ENCODE measurements around the gene PLS3. TPM values are rescaled to one million over a fixed set of nuclear protein-coding genes. Genes with fewer than 3 reads are reported as not detected.

Gene PLS3
- total and polyA plus RNA-seq, 2 donors (not counting 3 experiments of a cell fraction or from before 2014, with no cell fraction given), result 120 to 329 TPM

- H3K4me3 ChIP-seq (replicated peaks in 1 of 3; ENCODE audit: insufficient read depth in 1 of 3, low read depth in 1 of 3, low read length in 3 of 3), result no peak overlapping the region
- H3K79me2 ChIP-seq (ENCODE audit: control insufficient read depth, insufficient read depth, low read length), result peaks cover 78% of the 10 kb centered on the region
- H3K27ac ChIP-seq (ENCODE audit: insufficient read depth, low read depth, low read length), result peak overlapping the region; percentile 70
- intact Hi-C loops (cut with micrococcal nuclease) (loop anchor here (1.0 kb wide), 1 partner anchor 8 kb away; no protein-coding TSS in a partner anchor), dilution Hi-C loops (cut with MboI; ENCODE audit: extremely low pct_ligation_motif_present, low sequenced_read_pairs) (no loop called here)
- H3K9ac ChIP-seq (replicated peaks; ENCODE audit: extremely low read depth, insufficient read depth, low read length), result peak overlapping the region; percentile 17
- no peaks in the 10 kb centered on the region for H3K36me3 ChIP-seq (ENCODE audit: control insufficient read depth in 2 of 2, extremely low read depth in 1 of 2, insufficient read depth in 2 of 2, low read length in 2 of 2)
- H3K27me3 ChIP-seq (ENCODE audit: control insufficient read depth in 2 of 2, insufficient read depth in 2 of 2, low read length in 2 of 2), result no peaks in the 10 kb centered on the region
- BruUV-seq (replicated peaks), result no TSS peak
- no peaks in the 10 kb centered on the region for H3K9me1 ChIP-seq (replicated peaks; ENCODE audit: control insufficient read depth, extremely low read depth, insufficient read depth, low read length)
- ChIA-PET POLR2A (no interaction called here), CTCF (no interaction called here)
- peak; percentile 61 for DNase-seq (ENCODE audit: low read depth, low spot score)
- TF ChIP-seq EZH2 (IDR thresholded peaks at IDR 0.05; ENCODE audit: borderline replicate concordance, low read depth, low read length, severe bottlenecking) (no peak), FOS (IDR thresholded peaks at IDR 0.05; ENCODE audit: borderline replicate concordance, insufficient read depth, low read length) (peak; percentile 27)
- no peak overlapping the region for H2AFZ ChIP-seq (ENCODE audit: low read depth, low read length)
- peak; percentile 18 for FAIRE-seq
- peak overlapping the region; percentile 78 for H3K4me2 ChIP-seq (ENCODE audit: insufficient read depth, low read length)
- H3K9me3 ChIP-seq (replicated peaks; ENCODE audit: control insufficient read depth, insufficient read depth, low read length), result no peaks in the 10 kb centered on the region
- H3K4me1 ChIP-seq (ENCODE audit: control insufficient read depth, extremely low read depth, insufficient read depth, low read length), result peaks cover 29% of the 10 kb centered on the region
- H4K20me1 ChIP-seq (replicated peaks; ENCODE audit: control insufficient read depth, extremely low read depth, insufficient read depth, low read length), result no peaks in the 10 kb centered on the region
Measured at GRCh38 chrX:115584696-115585095, 23.7 kb downstream of the PLS3 start.

- ChIA-PET CTCF (no interaction called here), POLR2A (no interaction called here)
- BruUV-seq (replicated peaks), result no TSS peak
- DNase-seq (ENCODE audit: low read depth, low spot score) (no peak), FAIRE-seq (no peak)
- dilution Hi-C loops (cut with MboI; ENCODE audit: extremely low pct_ligation_motif_present, low sequenced_read_pairs) (no loop called here), intact Hi-C loops (cut with micrococcal nuclease) (no loop called here)
- H3K36me3 ChIP-seq (ENCODE audit: control insufficient read depth in 2 of 2, extremely low read depth in 1 of 2, insufficient read depth in 2 of 2, low read length in 2 of 2), result no peaks in the 10 kb centered on the region
- no peaks in the 10 kb centered on the region for H4K20me1 ChIP-seq (replicated peaks; ENCODE audit: control insufficient read depth, extremely low read depth, insufficient read depth, low read length)
- peaks cover 38% of the 10 kb centered on the region for H3K4me1 ChIP-seq (ENCODE audit: control insufficient read depth, extremely low read depth, insufficient read depth, low read length)
- no peaks in the 10 kb centered on the region for H3K27me3 ChIP-seq (ENCODE audit: control insufficient read depth in 2 of 2, insufficient read depth in 2 of 2, low read length in 2 of 2)
- no peaks in the 10 kb centered on the region for H3K9me1 ChIP-seq (replicated peaks; ENCODE audit: control insufficient read depth, extremely low read depth, insufficient read depth, low read length)
- TF ChIP-seq FOS (IDR thresholded peaks at IDR 0.05; ENCODE audit: borderline replicate concordance, insufficient read depth, low read length) (no peak), GATA2 (IDR thresholded peaks at IDR 0.05; ENCODE audit: insufficient read depth, insufficient read length, low read depth, low read length) (no peak), EZH2 (IDR thresholded peaks at IDR 0.05; ENCODE audit: borderline replicate concordance, low read depth, low read length, severe bottlenecking) (no peak), MAX (IDR thresholded peaks at IDR 0.05; ENCODE audit: insufficient read depth, insufficient read length) (no peak), MYC (IDR thresholded peaks at IDR 0.05; ENCODE audit: low read depth, low read length) (no peak), CTCF (IDR thresholded peaks at IDR 0.05; ENCODE audit: extremely low read depth in 1 of 2, insufficient read depth in 1 of 2, low read depth in 1 of 2, low read length in 2 of 2) (no peak), POLR2A (IDR thresholded peaks at IDR 0.05; ENCODE audit: low read depth, low read length) (no peak), POLR2AphosphoS5 (IDR thresholded peaks at IDR 0.05; ENCODE audit: insufficient read depth, low read depth, low read length) (no peak), JUN (IDR thresholded peaks at IDR 0.05; ENCODE audit: borderline replicate concordance, insufficient read depth, insufficient read length, low read depth) (no peak)
- peaks cover 70% of the 10 kb centered on the region for H3K79me2 ChIP-seq (ENCODE audit: control insufficient read depth, insufficient read depth, low read length)
- no peak overlapping the region for H3K9ac ChIP-seq (replicated peaks; ENCODE audit: extremely low read depth, insufficient read depth, low read length)
- no peak overlapping the region for H2AFZ ChIP-seq (ENCODE audit: low read depth, low read length)
- no peak overlapping the region for H3K4me3 ChIP-seq (replicated peaks in 1 of 3; ENCODE audit: insufficient read depth in 1 of 3, low read depth in 1 of 3, low read length in 3 of 3)
- H3K27ac ChIP-seq (ENCODE audit: insufficient read depth, low read depth, low read length), result no peak overlapping the region
- no peak overlapping the region for H3K4me2 ChIP-seq (ENCODE audit: insufficient read depth, low read length)
- no peaks in the 10 kb centered on the region for H3K9me3 ChIP-seq (replicated peaks; ENCODE audit: control insufficient read depth, insufficient read depth, low read length)
Measured at GRCh38 chrX:115588179-115588578, 27.2 kb downstream of the PLS3 start.
